Measurements from ENCODE around the gene ASIC2.

DNA sequence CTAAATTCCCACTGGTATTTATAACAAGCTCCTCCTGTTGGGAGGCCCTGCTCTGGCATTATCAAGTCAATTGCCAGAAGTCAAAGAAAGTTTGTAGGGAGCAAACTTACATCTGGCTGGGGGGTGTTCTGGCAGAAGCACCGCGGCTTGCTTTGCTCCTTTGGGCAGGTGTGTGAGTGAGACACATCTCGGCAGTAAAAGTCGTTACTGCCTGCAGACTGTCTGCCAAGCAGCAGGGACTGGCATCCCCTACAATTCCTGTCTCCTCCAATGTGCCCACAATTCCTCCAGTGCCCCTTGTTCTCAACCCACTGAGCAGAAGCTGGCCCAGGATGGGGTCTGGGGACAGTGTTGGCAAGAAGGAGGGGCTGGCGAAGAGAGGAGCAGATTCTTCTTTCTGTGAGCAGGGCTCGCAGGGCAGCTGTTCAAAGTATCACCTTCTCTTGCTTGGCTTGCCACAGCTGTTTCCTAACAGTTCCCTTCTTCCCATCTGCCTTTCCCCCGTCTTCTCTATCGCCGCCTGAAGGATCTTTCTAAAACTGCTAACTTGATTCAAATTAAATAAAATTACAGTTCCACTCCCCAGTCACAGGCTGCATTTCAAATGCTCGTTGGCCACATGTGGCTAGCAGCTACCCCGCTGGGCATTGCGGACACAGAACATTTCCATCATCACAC, 271.2 kb downstream of the ASIC2 start:
- TF ChIP-seq, protein P1, sequence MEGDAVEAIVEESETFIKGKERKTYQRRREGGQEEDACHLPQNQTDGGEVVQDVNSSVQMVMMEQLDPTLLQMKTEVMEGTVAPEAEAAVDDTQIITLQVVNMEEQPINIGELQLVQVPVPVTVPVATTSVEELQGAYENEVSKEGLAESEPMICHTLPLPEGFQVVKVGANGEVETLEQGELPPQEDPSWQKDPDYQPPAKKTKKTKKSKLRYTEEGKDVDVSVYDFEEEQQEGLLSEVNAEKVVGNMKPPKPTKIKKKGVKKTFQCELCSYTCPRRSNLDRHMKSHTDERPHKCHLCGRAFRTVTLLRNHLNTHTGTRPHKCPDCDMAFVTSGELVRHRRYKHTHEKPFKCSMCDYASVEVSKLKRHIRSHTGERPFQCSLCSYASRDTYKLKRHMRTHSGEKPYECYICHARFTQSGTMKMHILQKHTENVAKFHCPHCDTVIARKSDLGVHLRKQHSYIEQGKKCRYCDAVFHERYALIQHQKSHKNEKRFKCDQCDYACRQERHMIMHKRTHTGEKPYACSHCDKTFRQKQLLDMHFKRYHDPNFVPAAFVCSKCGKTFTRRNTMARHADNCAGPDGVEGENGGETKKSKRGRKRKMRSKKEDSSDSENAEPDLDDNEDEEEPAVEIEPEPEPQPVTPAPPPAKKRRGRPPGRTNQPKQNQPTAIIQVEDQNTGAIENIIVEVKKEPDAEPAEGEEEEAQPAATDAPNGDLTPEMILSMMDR (IDR thresholded peaks at IDR 0.05) = no peak
- TF ChIP-seq POLR2A (IDR thresholded peaks at IDR 0.05) (no peak), POLR2AphosphoS5 (IDR thresholded peaks at IDR 0.05; ENCODE audit: insufficient read depth in 1 of 2, low read depth in 1 of 2) (no peak)

Measured in vagina (tissue), 2 donors.